ENCODE data around the gene TXNIP. TPM values are rescaled to one million over a fixed set of nuclear protein-coding genes. Genes with fewer than 3 reads are reported as not detected.

TXNIP gene
- total RNA-seq, 1 donor from 2014 or later = 945 TPM

GRCh38 chr1:145958734-145959133, 37.6 kb downstream of the TXNIP start:
- intact Hi-C loops (cut with DNase I) = no loop called here
- DNase-seq = no peak
- ATAC-seq = no peak
- no peak overlapping the region for H3K4me3 ChIP-seq
- H3K27me3 ChIP-seq = no peaks in the 10 kb centered on the region
- H3K9me3 ChIP-seq = no peaks in the 10 kb centered on the region
- no peak overlapping the region for H3K27ac ChIP-seq
- H3K36me3 ChIP-seq = no peaks in the 10 kb centered on the region
- H3K4me1 ChIP-seq = peaks cover 66% of the 10 kb centered on the region
- TF ChIP-seq CTCF (IDR thresholded peaks at IDR 0.05) = no peak

- Histone ChIP-seq H3K27ac (peak within 1 kb of the TSS; percentile 89), H3K4me1 (peaks cover 58% of the 10 kb centered on the region), H3K4me3 (peak within 1 kb of the TSS; percentile 79), H3K9me3 (no peaks in the 10 kb centered on the region), H3K36me3 (no peaks in the 10 kb centered on the region), H3K27me3 (no peaks in the 10 kb centered on the region)
- intact Hi-C loops (cut with DNase I) = no loop called here
- DNase-seq (peak; percentile 97), ATAC-seq (peak; percentile 97)
- TF ChIP-seq CTCF (IDR thresholded peaks at IDR 0.05) = no peak
These were observed 38.7 kb downstream of the TXNIP start, which contains the start of gene LIX1L for GRCh38 chr1:145957443-145958319. Gene LIX1L, minus strand, starts transcription at chr1:145958017. Its CDS starts 90 bp downstream, at chr1:145957927.

GRCh38 chr1:145956781-145957442, 39.5 kb downstream of the TXNIP start:
- Histone ChIP-seq H3K27me3 (no peaks in the 10 kb centered on the region), H3K27ac (peak overlapping the region; percentile 89), H3K36me3 (no peaks in the 10 kb centered on the region), H3K4me1 (peaks cover 54% of the 10 kb centered on the region), H3K4me3 (peak overlapping the region; percentile 79), H3K9me3 (no peaks in the 10 kb centered on the region)
- intact Hi-C loops (cut with DNase I) = no loop called here
- ATAC-seq = no peak
- TF ChIP-seq CTCF (IDR thresholded peaks at IDR 0.05) = no peak
- no peak for DNase-seq

- H3K27ac ChIP-seq = no peak overlapping the region
- DNase-seq (no peak), ATAC-seq (no peak)
- peaks cover 4% of the 10 kb centered on the region for H3K36me3 ChIP-seq
- peak overlapping the region; percentile 79 for H3K4me3 ChIP-seq
- no peak for TF ChIP-seq CTCF (IDR thresholded peaks at IDR 0.05)
- H3K9me3 ChIP-seq = no peaks in the 10 kb centered on the region
- peaks cover 54% of the 10 kb centered on the region for H3K4me1 ChIP-seq
- intact Hi-C loops (cut with DNase I) = no loop called here
- H3K27me3 ChIP-seq = no peaks in the 10 kb centered on the region
These were observed 40.0 kb downstream of the TXNIP start for GRCh38 chr1:145956361-145956760.

GRCh38 chr1:145955436-145955835, 40.9 kb downstream of the TXNIP start:
- peaks cover 52% of the 10 kb centered on the region for H3K4me1 ChIP-seq
- intact Hi-C loops (cut with DNase I) = no loop called here
- no peak overlapping the region for H3K27ac ChIP-seq
- peaks cover 7% of the 10 kb centered on the region for H3K36me3 ChIP-seq
- peak overlapping the region; percentile 79 for H3K4me3 ChIP-seq
- ATAC-seq (no peak), DNase-seq (no peak)
- H3K9me3 ChIP-seq = no peaks in the 10 kb centered on the region
- no peak for TF ChIP-seq CTCF (IDR thresholded peaks at IDR 0.05)
- H3K27me3 ChIP-seq = no peaks in the 10 kb centered on the region
